ENCODE results near the gene PDIA4.

DNA sequence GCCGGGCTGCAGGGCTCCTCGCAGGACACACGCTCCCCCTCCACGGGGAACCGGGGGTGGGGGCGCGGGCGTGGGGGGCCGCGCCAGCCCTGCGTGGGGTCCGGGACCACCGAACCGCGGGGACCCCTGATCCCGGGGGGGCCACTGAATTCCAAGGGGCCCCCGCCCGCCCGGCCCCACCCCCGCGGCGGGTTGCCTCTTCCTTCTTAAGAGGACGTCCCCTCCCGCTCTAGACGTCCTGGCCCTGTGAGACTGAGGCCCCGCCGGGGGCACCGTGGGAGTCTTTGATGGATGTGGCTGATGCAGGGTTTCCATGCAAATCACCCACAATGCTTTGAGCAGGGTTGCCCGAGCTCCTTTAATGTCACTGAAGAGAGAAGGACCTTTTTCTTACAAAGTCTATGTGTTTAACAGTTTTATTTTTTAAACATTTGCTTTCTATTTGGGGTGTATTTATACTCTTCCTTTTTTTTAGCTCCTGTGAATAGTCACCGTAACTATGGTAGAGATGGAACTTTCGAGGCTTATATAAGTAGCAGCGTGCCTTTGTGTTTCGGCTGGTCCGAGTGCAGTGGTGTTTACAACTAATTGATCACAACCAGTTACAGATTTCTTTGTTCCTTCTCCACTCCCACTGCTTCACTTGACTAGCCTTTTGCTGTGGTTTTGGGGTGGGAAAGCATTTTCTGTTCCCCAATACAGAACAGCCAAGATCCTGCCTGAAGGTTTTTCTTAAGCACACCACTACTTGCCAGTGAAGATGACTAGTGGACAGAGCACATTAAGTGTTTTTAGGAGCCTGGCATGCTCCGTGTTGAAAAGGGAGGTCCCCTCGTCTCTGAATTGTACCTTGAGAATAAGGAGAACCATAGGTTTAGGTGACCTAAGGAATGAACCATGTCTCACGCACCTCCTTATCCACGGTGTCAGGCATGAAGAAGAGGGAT, 44.8 kb downstream of the PDIA4 start:
- no peak for TF ChIP-seq CTCF (IDR thresholded peaks at IDR 0.05)
- no peak for TF ChIP-seq POLR2A (IDR thresholded peaks at IDR 0.05)

Measured in heart left ventricle (tissue), 13 donors.